HG03139 (cell line): Measurements from ENCODE around the gene E2F4.

Experiments used
- ATAC-seq: cut with Tn5 transposase; IDR thresholded peaks from one replicate; pipeline ENCODE4 v1.9.1; 2021; ENCODE audit not compliant: unreplicated experiment

The E2F4 gene

DNA sequence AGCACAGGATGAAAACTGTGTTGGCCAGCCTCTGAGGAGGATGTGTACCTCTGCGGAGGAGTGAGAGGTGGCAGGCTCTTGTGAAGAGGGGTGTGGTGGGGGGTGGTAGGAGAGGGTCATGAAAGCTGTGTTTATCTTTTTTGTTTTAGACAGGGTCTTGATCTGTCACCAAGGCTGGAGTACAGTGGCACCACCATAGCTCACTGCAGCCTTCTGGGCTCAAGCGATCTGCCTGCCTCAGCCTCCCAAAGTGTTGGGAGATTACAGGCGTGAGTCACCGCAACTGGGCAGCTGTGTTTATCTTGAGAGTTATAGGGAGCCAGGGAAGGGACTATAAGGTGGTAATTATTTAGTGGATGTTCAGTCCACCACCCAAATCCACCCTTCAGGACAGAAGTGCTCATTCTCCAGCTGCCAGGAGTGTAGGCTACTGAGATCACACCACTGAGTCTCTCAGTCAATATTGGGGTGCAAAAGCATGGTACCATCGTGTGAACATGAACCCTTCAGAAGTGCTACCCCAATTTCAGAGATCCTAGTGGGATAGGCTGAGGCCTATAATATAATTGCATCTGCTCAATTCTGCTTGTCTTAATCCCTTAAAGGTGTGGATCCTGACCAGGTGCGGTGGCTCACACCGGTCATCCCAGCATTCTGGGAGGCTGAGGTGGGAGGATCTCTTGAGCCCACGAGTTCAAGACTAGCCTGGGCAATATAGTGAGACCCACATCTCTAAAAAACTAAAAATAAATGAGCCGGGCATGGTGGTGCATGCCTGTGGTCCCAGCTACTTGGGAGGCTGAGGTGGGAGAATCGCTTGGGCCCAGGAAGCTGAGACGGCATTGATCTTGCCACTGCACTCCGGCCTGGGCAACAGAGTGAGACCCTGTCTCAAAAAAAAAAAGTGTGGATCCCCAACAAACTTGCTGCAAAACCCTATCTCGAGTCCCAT lies 1.2 kb upstream of the E2F4 start:
- no peak for ATAC-seq

GRCh38 chr16:67191411-67191994 lies 452 bp upstream of the E2F4 start:
- ATAC-seq, result no peak

DNA sequence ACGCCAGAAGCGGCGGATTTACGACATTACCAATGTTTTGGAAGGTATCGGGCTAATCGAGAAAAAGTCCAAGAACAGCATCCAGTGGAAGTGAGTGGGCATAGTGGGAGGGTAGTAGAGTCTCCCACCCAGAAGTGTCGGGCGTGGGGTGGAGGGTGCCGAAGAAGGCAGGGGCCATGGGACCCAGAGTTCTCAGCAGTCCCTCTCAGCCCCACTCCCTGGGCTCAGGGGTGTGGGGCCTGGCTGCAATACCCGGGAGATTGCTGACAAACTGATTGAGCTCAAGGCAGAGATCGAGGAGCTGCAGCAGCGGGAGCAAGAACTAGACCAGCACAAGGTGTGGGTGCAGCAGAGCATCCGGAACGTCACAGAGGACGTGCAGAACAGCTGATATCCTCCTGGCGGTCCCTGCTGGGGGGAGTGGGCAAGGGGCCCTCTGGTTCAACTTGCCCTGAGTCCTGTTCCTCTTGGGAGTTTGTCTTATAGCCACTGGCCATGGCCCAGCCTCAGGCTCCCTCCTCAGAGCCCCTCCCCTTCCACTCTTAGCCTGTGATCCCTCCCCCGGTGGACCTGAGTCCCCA lies 916 bp downstream of the E2F4 start:
- no peak for ATAC-seq

DNA sequence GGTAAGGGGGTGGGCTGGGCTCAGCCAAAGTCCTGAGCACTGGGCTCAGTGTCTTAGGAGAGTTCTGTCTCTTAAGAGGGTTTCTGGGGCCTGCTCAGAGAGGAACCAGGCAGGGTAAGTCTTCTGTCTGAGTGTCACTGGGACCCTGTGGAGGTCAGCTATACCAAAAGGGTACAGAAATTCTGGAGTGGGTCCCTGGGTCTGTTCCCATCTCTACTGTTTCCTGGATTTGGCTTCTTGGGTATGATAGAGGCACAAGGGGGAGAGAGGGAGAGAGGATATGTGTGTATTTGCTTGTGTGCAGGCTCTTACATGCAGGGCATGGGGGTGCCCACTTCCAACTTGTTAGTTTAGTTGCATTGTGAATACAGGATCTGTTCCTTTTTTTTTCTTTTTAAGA lies 1.6 kb downstream of the E2F4 start:
- ATAC-seq, result no peak

DNA sequence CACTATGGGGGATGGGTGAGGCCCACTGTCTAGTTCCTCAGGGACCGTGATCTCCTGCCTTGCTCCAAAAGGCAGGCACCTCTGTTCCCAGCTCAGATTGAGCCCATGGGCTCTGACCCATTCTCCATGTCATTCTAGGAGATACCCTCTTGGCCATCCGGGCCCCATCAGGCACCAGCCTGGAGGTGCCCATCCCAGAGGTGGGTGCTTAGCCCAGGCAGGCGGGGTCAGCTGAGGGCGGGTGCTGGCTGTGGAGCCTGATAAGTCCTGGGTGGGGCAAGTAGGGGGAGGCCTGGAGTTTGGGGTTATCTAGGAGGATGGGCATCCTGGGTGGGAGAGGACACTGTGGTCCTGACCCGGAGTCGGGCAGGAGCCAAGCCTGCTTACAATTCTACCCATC lies 2.3 kb downstream of the E2F4 start:
- ATAC-seq, result no peak

DNA sequence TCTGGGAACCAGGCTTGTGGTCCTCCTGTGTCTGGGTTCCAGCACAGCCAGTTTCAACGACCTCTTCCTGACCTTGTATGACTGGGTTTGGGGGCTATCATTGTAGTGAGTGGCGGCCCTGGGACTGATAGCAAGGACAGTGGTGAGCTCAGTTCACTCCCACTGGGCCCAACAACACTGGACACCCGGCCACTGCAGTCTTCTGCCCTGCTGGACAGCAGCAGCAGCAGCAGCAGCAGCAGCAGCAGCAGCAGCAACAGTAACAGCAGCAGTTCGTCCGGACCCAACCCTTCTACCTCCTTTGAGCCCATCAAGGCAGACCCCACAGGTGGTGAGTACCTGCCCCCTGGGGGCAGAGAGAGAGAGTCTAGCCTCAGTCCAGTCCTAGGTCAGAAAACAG lies 3.7 kb downstream of the E2F4 start:
- ATAC-seq, result no peak

DNA sequence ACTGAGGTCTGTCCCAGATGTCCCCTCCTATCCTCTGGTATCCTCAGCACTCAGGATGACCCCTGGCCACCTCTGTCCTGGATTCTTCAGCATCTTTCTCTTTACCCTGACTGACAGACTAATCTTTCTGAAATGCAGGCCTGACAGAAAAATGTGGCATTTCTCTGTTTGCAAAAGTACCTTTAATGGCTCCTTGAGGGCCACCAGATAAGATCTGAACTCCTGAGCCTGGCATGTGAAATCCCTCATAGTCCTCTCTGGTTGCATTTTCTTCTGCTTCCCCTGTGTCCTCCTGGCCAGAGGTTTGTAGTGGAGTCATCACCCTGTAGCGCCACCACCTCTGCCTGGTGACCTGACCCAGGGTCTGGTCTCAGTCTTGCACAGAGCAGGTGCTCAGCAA lies 4.9 kb downstream of the E2F4 start:
- ATAC-seq, result no peak

DNA sequence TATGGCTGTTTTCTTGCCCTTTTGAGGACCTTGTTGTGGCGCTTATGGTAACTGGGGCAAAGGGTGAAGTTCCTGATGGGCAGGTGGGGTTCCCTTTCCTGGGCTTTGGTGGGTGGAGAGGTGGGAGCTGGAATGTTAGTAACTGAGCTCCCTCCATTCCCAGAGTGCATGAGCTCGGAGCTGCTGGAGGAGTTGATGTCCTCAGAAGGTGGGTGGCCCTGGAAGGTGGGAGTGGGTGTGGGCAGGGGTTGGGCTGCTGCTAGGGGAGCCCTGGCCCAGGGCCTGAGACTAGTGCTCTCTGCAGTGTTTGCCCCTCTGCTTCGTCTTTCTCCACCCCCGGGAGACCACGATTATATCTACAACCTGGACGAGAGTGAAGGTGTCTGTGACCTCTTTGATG lies 5.7 kb downstream of the E2F4 start:
- ATAC-seq, result no peak

DNA sequence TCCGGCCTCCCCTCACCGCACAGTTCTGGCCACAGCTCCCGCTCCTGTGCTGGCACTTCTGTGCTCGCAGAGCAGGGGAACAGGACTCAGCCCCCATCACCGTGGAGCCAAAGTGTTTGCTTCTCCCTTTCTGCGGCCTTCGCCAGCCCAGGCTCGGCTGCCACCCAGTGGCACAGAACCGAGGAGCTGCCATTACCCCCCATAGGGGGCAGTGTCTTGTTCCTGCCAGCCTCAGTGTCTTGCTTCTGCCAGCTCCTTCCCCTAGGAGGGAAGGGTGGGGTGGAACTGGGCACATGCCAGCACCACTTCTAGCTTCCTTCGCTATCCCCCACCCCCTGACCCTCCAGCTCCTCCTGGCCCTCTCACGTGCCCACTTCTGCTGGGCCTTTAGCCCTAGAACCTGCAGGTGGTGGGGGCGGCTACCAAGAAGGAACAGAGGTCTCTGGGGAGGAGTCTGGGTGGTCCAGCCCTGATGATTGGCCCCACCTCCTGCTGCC lies 6.3 kb downstream of the E2F4 start:
- no peak for ATAC-seq

DNA sequence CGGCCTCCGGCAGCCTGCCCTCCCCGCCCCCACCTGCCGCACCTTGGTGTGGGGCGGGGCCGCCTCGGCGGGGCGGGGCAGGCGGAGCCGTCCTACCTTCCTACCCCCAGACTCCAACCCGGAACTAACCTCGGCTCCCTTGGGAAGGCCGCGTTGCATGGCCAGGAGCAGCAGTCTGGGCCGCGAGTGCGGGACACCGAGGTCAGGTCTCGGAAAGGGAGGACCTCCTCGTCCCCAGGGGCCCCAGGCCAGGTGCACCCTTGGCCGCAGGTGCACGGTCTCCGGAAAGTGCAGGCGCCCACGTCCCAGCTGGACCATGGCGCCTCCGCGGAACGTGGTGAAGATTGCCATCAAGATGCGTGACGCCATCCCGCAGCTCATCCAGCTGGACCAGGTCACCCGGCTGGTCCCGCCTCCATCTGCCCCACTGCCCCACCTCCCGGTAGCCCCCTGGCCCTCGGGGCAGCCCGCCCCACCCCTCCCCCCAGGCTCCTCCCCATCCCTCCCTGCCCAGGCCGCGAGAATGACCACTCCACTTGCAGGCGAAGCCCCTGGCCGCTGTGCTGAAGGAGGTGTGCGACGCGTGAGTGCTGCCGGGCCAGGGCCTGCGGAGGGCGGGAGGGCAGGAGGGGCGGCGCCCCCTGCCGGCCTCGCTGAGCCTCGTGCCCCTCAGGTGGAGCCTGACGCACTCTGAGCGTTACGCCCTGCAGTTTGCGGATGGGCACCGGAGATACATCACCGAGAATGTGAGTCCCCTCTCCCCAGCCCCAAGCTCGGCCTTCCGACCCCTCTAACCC lies 7.3 kb downstream of the E2F4 start, which contains the start of gene ELMO3:
Gene ELMO3 (plus strand): TSS at position 121 of the 797 bp plus-strand sequence. CDS start 196 bp downstream, at position 317.
- no peak for ATAC-seq

- ATAC-seq, result no peak
Observed at GRCh38 chr16:67199808-67200198, 7.8 kb downstream of the E2F4 start.

GRCh38 chr16:67200491-67200890 lies 8.5 kb downstream of the E2F4 start:
- ATAC-seq, result no peak

GRCh38 chr16:67201411-67202345 lies 9.7 kb downstream of the E2F4 start:
- ATAC-seq, result no peak

GRCh38 chr16:67202426-67202825 lies 10.5 kb downstream of the E2F4 start:
- ATAC-seq, result no peak

- no peak for ATAC-seq
Observed at GRCh38 chr16:67202956-67203493, 11.1 kb downstream of the E2F4 start.

DNA sequence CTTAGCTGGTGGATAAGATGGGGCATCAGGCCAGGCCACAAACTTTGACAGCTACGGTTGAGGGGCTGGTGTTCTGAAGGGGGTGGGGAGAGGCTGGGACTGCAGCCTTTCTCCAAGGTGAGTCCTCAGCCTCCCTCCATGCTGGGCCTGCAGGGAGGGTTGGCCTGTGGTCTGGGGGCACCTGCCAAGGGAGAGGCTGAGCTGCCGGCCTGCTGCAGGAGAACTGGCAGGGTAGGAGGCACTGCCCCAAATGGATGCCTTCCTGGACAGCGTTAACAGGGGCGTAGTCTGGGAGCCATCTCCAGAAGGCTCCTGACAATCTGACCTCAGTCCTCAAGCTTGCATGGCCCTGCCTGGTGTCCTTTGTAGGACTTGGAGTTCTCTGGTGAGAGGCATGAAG lies 12.1 kb downstream of the E2F4 start:
- ATAC-seq, result no peak

DNA sequence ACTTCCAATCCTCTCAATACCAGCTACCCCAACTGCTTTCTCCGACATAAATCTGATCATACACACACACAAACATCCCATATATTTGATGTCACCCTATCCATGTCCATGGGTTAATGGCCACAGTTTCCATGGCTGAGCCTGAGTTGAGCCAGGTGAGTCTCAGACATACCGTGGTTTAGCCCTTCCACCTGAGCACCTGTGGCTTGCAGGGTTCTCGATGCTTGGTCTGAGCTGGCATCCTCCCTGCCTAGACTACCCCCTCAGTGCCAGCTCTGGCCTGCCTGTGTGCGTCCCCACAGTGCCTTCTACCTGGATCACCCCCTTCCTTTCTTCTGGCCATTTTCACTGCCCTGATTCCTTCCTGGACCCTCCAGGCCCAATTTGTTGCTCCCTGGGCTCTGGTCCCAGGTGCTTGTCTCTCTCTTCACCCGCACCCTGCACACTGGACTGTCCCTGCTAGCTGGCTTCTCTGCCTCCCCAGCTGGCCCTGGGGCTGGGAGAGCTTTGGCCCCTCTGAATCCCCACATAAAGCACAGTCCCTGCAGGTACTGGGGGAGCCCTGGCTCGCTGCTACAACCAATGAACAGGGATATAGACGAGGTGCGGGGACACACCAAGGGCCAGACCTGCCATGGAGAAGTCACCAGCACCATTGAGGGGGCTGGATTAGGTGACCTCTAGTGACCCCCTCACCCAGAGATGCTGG lies 14.3 kb downstream of the E2F4 start:
- no peak for ATAC-seq

DNA sequence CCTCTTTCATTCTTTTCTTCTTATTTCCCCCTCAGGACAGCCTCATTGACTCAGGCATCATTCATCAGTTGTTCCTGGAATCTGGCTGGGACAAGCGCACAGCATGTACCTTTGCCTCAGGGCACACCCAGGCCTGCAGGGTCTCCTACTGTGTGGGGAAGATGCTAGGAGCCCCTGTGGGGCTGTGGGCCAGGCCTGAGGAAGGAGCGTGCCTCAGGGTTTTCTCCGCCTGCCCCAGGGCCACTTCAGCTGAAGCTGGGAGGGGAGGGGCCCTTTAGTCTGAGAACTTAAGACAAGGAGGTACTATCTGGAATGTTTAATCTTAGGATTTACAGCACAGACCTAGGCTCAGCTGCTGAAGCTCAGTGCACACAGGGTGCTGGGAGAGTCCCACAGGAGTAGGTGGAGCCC lies 14.9 kb downstream of the E2F4 start:
- no peak for ATAC-seq
